Activated CD4-positive, alpha-beta T cell treated with anti-CD3 and anti-CD28 coated beads, Interleukin-10, Interleukin-2, amounts not matched to agents 100 ng/mL and 50 ng/mL, durations not matched to agents 16 hours and 8 hours (primary cell): Measurements from ENCODE around the gene KLK5.
"Not testable (repeated sequence)": the region's sequence is repeated elsewhere in the genome, so short reads cannot be mapped to it uniquely, and the experiment has no call there.

ENCODE experiments used
- DNase-seq: peaks from one replicate; pipeline ENCODE4 v3.0.0-alpha.2; 2020

Gene KLK5

GRCh38 chr19:50952910-50953309 is at the start of gene KLK5:
Gene KLK5, minus strand, starts transcription at chr19:50953038. Its CDS starts 381 bp downstream, at chr19:50952657.
- DNase-seq = no peak

DNA sequence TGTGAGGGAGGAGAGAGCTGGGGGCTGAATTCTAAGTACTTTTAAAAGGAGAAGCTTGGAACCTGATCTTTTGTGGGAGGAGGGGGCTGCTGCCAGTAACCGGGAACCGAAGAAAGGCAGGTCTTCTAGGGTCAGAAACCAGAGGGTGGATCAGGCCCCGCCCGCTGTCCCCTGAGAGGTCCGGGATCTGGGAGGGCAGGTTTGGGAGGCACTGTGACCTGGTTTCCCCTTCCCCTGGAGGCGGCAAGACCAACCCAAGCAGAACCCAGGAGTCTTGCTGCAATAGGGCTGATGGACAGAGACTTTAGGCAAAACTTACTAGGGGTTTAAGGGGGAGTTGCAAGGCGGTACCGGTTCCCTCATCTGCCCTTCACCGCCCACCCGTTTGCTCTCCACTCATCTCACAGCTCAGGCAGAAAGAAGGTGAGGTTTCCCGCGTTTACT is 49.3 kb upstream of the KLK5 start:
- no peak for DNase-seq

- DNase-seq = no peak
These were observed 48.7 kb upstream of the KLK5 start, which contains the start of gene KLK8 for GRCh38 chr19:51001515-51001914. Gene KLK8, minus strand, starts transcription at chr19:51001604. Its CDS starts 437 bp downstream, at chr19:51001167.

- DNase-seq = no peak
These were observed 48.1 kb upstream of the KLK5 start for GRCh38 chr19:51000981-51001380.

DNA sequence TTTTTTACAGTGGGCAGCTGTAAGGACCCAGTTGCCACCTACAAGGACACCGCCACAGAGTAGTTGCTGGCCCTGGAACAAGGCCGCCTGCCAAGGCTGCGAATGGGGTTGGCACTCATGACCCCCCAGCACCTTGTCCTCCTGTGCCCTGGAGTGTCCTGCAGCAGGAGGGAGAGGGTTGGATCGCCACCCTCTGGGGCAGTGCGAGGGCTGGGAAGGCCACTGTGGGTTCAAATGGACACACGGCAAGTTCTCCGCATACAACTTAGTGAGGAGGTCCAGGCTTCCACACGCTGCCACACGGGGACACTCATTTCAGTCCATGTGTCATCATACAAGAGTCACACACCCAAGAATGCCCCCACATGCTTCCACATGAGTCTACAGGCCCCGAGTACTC is 47.6 kb upstream of the KLK5 start:
- no peak for DNase-seq

GRCh38 chr19:50998686-50999085 is 45.8 kb upstream of the KLK5 start:
- no peak for DNase-seq

- no peak for DNase-seq
These were observed 45.2 kb upstream of the KLK5 start for GRCh38 chr19:50998061-50998460.

GRCh38 chr19:50994129-50994528 is 41.3 kb upstream of the KLK5 start:
- no peak for DNase-seq

DNA sequence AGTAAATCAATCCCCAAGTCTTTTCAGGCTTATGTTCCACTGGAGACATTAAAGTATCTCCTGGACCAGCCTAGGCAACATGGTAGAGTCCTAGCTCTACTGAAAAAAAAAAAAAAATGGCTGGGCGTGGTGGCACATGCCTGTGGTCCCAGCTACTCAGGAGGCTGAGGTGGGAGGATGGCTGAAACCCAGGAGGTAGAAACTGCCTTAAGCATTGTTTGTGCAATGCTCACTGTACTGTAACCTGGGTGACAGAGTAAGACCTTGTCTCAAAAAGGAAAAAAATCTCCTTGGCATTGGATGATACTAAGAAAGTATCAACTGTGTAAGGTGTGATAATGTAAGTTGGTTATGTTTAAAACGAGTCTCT is 39.8 kb upstream of the KLK5 start:
- no peak for DNase-seq

DNA sequence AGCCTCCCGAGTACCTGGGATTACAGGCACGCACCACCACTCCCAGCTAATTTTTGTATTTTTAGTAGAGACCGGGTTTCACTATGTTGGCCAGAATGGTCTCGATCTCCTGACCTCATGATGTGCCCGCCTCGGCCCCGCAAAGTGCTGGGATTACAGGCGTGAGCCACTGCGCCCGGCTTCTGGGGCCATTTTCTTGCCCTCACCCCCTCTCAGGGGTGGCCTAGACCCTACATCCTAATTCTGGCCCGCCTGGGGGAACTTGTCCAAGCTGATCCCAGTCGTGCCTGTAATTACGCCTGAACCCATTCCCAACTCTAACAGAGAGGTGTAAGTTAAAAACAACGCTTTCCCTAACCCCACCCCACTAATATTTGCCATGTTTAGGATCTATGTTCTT is 31.6 kb upstream of the KLK5 start:
- not testable (repeated sequence) for DNase-seq

- no peak for DNase-seq
These were observed 30.9 kb upstream of the KLK5 start, which contains the start of gene KLK7 for GRCh38 chr19:50983625-50984292. Gene KLK7, minus strand, starts transcription at chr19:50983917. Its CDS starts 1,518 bp downstream, at chr19:50982399.

DNA sequence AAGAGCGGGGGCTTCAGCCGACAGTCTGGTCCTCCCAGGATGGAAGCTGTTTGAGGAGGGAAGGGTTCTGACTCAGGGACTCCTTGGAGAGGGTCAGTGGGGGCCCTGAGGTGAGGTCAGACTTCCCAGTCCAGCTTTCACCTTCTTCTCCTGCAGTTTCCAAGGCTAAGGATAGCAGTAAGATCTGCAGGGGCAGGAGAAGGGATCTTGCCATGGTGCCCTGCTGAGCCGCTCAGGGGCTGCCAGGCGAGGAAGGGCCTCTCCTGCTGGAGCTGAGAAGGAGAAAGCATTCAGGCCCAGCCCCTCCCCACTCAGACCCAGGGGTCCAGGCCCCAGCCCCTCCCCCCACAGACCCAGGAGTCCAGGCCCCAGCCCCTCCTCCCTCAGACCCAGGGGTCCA is 29.3 kb upstream of the KLK5 start:
- no peak for DNase-seq

- DNase-seq = no peak
These were observed 28.8 kb upstream of the KLK5 start for GRCh38 chr19:50981587-50982146.

DNA sequence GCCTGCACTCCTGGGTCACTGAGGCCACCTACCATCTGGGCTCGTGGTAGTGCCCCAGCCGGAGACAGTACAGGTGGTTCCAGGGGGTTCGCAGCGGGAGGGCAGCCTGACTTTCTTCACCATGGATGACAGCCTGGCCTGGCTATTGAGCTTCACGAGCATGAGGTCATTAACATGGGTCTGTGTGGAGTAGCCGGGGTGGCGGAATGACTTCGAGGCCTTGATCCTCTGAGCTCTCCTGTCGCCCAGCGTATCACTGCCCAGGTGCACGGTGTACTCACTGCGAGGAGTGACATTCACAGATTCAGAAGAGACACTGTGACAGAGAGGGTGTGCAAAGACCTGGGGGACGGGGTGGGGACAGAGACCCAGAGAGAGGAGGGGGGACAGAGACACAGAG is 27.4 kb upstream of the KLK5 start:
- no peak for DNase-seq

GRCh38 chr19:50979758-50980157 is 26.9 kb upstream of the KLK5 start:
- DNase-seq = no peak

DNA sequence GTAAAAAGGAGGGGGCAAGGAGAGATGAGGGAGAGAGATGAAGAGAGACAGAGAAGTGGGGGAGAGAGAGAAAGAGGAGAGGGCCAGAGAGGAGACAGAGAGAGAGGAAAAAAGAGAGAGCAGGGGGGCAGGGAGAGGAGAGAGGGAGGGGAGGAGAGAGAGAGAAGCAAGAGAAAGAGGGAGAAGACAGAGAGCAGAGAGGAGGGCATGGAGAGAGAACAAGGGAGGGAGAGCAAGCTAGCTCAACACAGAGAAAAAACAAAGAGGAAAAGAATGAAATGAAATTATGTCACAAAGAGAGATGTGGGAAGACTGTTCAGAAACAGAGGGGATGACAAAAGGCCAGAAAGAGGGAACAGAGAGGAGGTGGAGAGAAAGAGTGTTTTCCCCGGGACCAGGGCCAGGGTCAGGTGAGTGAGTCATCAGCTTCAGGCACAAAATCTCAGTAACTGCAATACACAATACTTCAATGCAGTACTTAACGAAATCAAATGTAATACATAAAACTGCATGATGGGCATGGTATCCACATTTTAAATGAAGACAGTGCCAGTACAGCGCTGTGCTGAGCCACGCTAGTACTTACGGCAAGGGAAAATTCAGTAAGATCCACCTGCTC is 26.0 kb upstream of the KLK5 start:
- no peak for DNase-seq

DNA sequence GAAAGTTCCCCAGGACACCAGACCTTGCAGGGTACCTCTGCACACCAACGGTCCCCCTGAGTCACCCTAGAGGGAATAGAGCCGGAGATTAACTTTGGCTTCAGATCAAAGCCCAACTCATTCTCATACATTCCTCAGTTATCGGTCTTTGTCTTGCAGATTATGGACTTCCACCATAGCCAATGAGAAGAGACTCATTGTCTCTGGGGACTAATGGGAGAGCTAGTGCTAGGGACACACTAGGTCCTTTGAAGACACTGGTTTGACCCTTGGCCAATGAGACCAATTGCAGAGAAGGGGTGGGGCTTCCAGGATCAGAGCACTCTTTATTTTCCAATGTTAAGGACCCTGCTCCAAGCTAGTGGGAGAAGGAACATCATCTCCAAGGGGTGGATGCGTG is 24.8 kb upstream of the KLK5 start:
- DNase-seq = no peak

DNA sequence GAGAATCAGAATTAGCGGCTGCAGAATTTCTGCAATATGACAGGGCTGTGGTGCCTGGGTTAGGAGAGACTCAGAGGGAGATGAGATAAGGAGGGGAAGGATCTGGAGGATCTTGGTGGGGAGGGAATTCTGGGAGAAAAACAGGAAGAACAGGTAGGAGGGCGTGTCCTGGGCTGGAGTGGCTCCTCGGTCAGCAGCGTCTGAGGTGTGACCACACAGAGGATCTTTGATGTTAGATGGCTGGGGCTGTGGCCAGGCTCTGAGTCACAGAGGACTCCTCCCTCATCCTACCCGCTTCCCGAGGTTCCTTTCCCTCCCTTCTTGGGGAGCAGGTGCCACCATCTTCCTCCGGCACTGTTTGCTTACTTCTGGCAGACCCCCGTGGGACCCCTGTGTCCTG is 22.9 kb upstream of the KLK5 start:
- no peak for DNase-seq

DNA sequence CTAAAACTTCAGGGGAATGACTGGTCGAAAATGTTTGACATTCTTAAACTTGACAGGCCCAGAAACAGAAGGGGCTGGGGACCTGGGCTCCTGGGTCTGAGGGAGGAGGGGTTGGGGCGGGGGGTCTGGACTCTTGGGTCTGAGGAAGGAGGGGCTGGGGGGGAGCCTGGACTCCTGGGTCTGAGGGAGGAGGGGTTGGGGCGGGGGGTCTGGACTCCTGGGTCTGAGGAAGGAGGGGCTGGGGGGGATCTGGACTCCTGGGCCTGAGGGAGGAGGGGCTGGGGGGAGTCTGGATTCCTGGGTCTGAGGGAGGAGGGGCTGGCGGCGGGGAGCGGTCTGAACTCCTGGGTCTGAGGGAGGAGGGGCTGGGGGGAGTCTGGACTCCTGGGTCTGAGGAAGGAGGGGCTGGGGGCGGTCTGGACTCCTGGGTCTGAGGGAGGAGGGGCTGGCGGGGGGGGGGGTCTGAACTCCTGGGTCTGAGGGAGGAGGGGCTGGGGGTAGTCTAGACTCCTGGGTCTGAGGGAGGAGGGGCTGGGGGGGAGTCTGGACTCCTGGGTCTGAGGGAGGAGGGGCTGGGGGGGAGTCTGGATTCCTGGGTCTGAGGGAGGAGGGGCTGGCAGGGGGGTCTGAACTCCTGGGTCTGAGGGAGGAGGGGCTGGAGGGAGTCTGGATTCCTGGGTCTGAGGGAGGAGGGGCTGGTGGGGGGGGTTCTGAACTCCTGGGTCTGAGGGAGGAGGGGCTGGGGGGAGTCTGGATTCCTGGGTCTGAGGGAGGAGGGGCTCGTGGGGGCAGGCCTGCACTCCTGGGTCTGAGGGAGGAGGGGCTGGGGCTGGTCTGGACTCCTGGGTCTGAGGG is 22.1 kb upstream of the KLK5 start:
- no peak for DNase-seq

DNA sequence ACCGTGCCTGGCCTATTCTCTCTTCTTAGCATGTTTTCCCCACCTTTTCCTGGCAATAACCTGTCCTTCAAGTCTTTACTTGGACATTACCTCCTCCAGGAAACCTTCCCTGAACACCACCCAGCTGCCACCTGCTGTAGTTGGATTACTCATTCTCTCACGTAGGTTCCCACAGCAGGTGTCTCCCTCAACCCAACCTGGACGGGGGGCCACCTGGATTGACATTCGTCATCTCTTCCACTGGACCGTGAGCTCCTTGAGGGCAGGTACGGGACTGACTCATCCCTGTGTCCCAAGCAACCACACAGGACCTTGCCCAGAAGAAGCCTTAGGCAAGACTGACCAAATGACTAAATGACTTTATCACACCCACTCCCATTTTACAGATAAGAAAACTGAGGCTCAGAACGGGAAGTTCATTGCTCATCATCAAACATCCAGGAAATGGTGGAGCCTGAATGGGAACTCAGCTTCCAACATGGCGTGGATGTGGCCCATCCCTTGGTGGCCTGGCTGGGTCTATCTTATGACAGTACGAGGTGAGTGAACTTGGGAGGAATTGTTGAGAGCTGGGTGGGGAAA is 20.0 kb upstream of the KLK5 start:
- no peak for DNase-seq

DNA sequence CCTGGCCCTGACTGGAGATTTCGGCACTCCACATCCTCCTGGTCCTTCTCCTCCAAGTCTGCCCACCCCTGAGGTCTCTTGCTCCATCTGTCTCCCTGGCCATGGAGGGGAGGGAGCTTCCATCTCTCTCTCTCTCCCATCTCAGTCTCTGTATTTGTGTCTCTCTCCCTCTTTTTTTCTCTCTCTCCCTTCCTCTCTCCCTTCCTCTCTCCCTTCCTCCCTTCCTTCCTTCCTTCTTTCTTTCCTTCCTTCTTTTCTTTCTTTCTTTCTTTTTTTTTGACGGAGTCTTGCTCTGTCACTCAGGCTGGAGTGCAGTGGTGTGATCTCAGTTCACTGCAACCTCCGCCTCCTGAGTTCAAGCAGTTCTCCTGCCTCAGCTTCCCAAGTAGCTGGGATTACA is 17.0 kb upstream of the KLK5 start:
- DNase-seq = not testable (repeated sequence)

DNA sequence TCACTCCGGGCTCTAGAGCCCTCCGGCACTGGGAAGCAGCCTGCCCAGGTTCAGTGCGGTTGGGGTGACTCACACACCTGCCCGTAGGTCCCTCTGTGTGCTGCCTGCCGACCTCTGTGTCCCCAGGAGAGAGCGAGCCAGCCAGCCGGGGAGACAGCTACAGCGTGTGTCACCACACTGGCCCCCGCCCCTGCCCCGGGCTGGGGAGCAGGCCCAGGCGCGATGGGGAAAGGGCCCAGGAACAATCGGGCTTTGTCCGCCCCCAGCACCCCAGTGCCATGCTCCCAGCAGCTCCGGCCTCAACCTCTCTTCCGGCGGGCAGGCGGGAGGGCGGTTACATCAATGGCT is 16.5 kb upstream of the KLK5 start, which contains the start of gene KLK6:
TSS of gene KLK6 (minus strand) at position 179 of the 348 bp plus-strand sequence. CDS start 1,487 bp downstream, outside the sequence.
- DNase-seq = no peak
